HCT116 (cell line): ENCODE results near the gene FBN1. TPM values are rescaled to one million over a fixed set of nuclear protein-coding genes. Genes with fewer than 3 reads are reported as not detected.

Experiments used
- ATAC-seq: fragments of 200-7000 bp; cut with Tn5 transposase; 2 replicates; pipeline ENCODE4 v1.9.1; 2020; ENCODE audit warnings: mild to moderate bottlenecking, moderate library complexity
- BruUV-seq: library from RNA; stranded (reverse); fragments of 400-500 nt; replicated peaks from 2 replicates; lab custom pipeline; 2021; lab: Mats Ljungman, UMichigan
- CTCF ChIA-PET: fragments of 300-600 bp; sonication (Branson Sonifier 250); formaldehyde crosslinking; loops from one replicate; lab custom pipeline; 2021; ENCODE audit warnings: antibody characterized with exemption; lab: Charles Lee
- POLR2A ChIA-PET: fragments of 300-600, 350-600 bp; sonication (Branson Sonifier 250); formaldehyde crosslinking; loops from one replicate; lab custom pipeline; 2021; ENCODE audit warnings: antibody characterized with exemption; lab: Charles Lee
- RAD21 ChIA-PET, 2 experiments: fragments of 300-600 bp; sonication (Branson Sonifier 250); formaldehyde crosslinking; loops; one replicate each; lab custom pipeline; 2023; ENCODE audit warnings: low total read pairs in 2 of 2; ENCODE audit not compliant: uncharacterized antibody in 2 of 2, unreplicated experiment in 2 of 2, low non-redundant PET in 1 of 2; lab: Charles Lee
- DNase-seq: peaks from one replicate; pipeline ENCODE4 v3.0.0-alpha.2; 2010; ENCODE audit warnings: low read depth, low spot score
- H2AFZ ChIP-seq: fragments of 200-600 bp; shearing (Covaris generic), sonication (generic); 2 replicates; pipeline ENCODE4 v1.6.1; 2017; ENCODE audit warnings: low read depth, mixed run types, mixed read lengths, antibody characterized with exemption, low read length; ENCODE audit not compliant: poor library complexity, severe bottlenecking
- H3K27ac ChIP-seq: 2 replicates; pipeline ENCODE4 v1.5.1; 2012; ENCODE audit warnings: low read depth, low read length
- H3K27me3 ChIP-seq: fragments of 200-600 bp; sonication (generic); 2 replicates; pipeline ENCODE4 v1.6.1; 2016; ENCODE audit warnings: mixed run types, low read length, mixed read lengths; ENCODE audit not compliant: insufficient read depth
- H3K36me3 ChIP-seq, 2 experiments: fragments of 200-500 bp in 1 of 2; fragments of 200-600 bp in 1 of 2; sonication (Bioruptor generic) in 1 of 2; sonication (generic) in 1 of 2; 2 replicates each; pipeline versions ENCODE4 v1.5.1 to v1.6.1; 2014 to 2016; ENCODE audit warnings: low read length in 2 of 2, inconsistent platforms in 1 of 2, mixed read lengths in 1 of 2, mixed run types in 1 of 2; ENCODE audit not compliant: insufficient read depth in 2 of 2, control insufficient read depth in 1 of 2
- H3K4me1 ChIP-seq, 2 experiments: fragments of 200-600 bp in 1 of 2; sonication (generic) in 1 of 2; 2 replicates each; pipeline versions ENCODE4 v1.5.1 to v1.6.1; 2012 to 2017; ENCODE audit warnings: low read length in 2 of 2, inconsistent platforms in 1 of 2, mild to moderate bottlenecking in 1 of 2, mixed read lengths in 1 of 2, mixed run types in 1 of 2, moderate library complexity in 1 of 2; ENCODE audit not compliant: insufficient read depth in 2 of 2, control insufficient read depth in 1 of 2
- H3K4me2 ChIP-seq: fragments of 200-600 bp; sonication (generic); 2 replicates; pipeline ENCODE4 v1.6.1; 2017; ENCODE audit warnings: mixed run types, low read length, mixed read lengths
- H3K4me3 ChIP-seq, 2 experiments: fragments of 200-600 bp in 1 of 2; sonication (generic) in 1 of 2; replicated peaks in 1 of 2; 2 replicates each; pipeline ENCODE4 v1.5.1; 2011 to 2016; ENCODE audit warnings: low read length in 2 of 2, control low read depth in 1 of 2, low read depth in 1 of 2, mild to moderate bottlenecking in 1 of 2, mixed read lengths in 1 of 2, mixed run types in 1 of 2
- H3K79me2 ChIP-seq: fragments of 200-600 bp; sonication (generic); 2 replicates; pipeline ENCODE4 v1.6.1; 2017; ENCODE audit warnings: mild to moderate bottlenecking, mixed run types, low read length, moderate library complexity, mixed read lengths; ENCODE audit not compliant: insufficient read depth
- H3K9ac ChIP-seq: fragments of 200-600 bp; sonication (generic); 2 replicates; pipeline ENCODE4 v1.6.1; 2016; ENCODE audit warnings: low read length, mixed read lengths
- H3K9me2 ChIP-seq: fragments of 200-600 bp; sonication (generic), shearing (Covaris generic); 2 replicates; pipeline ENCODE4 v1.6.1; 2017; ENCODE audit warnings: mixed run types, mild to moderate bottlenecking, moderate library complexity; ENCODE audit not compliant: insufficient read depth
- H3K9me3 ChIP-seq, 2 experiments: fragments of 200-500 bp in 1 of 2; fragments of 200-600 bp in 1 of 2; sonication (Bioruptor generic) in 1 of 2; sonication (generic) in 1 of 2; 2 replicates each; pipeline ENCODE4 v1.6.1; 2014 to 2017; ENCODE audit warnings: low read length in 2 of 2, mixed read lengths in 2 of 2, inconsistent platforms in 1 of 2, low read depth in 1 of 2, mild to moderate bottlenecking in 1 of 2, mixed run types in 1 of 2, moderate library complexity in 1 of 2; ENCODE audit not compliant: control insufficient read depth in 1 of 2, insufficient read depth in 1 of 2
- H4K20me1 ChIP-seq: fragments of 200-600 bp; sonication (generic), shearing (Covaris generic); 2 replicates; pipeline ENCODE4 v1.6.1; 2017; ENCODE audit warnings: mixed run types, mild to moderate bottlenecking, moderate library complexity; ENCODE audit not compliant: insufficient read depth
- CBX3 ChIP-seq: IDR thresholded peaks from 2 replicates; pipeline ENCODE4 v1.6.1; 2012; ENCODE audit warnings: low read depth
- CEBPB ChIP-seq: IDR thresholded peaks from 2 replicates; pipeline ENCODE4 v1.6.1; 2012; ENCODE audit warnings: low read depth
- EGR1 ChIP-seq: IDR thresholded peaks from 2 replicates; pipeline ENCODE4 v1.6.1; 2012; ENCODE audit warnings: low read depth
- EZH2 ChIP-seq: fragments of 200-600 bp; sonication (generic); IDR thresholded peaks from 2 replicates; pipeline ENCODE4 v1.6.1; 2017; ENCODE audit warnings: antibody characterized with exemption, mixed run types
- EZH2phosphoT487 ChIP-seq: fragments of 200-600 bp; IDR thresholded peaks from 2 replicates; pipeline ENCODE4 v1.6.1; 2018; ENCODE audit warnings: antibody characterized with exemption, borderline replicate concordance
- FOSL1 ChIP-seq: IDR thresholded peaks from 2 replicates; pipeline ENCODE4 v1.6.1; 2012; ENCODE audit warnings: low read depth
- JUND ChIP-seq: IDR thresholded peaks from 2 replicates; pipeline ENCODE4 v1.6.1; 2012
- POLR2A ChIP-seq: IDR thresholded peaks from 2 replicates; pipeline ENCODE4 v1.7.0; 2011; ENCODE audit warnings: borderline replicate concordance; ENCODE audit not compliant: insufficient read depth, insufficient read length; ENCODE audit errors: extremely low read depth
- POLR2AphosphoS5 ChIP-seq: IDR thresholded peaks from 2 replicates; pipeline ENCODE4 v1.6.1; 2011; ENCODE audit warnings: mild to moderate bottlenecking, low read depth, low read length, moderate library complexity
- SIN3A ChIP-seq: IDR thresholded peaks from 2 replicates; pipeline ENCODE4 v1.6.1; 2012; ENCODE audit warnings: low read depth
- SRF ChIP-seq: IDR thresholded peaks from 2 replicates; pipeline ENCODE4 v1.6.1; 2012; ENCODE audit warnings: low read depth
- TCF7L2 ChIP-seq: IDR thresholded peaks from 2 replicates; pipeline ENCODE4 v1.7.0; 2011; ENCODE audit warnings: borderline replicate concordance, inconsistent platforms; ENCODE audit not compliant: insufficient read depth, insufficient read length; ENCODE audit errors: extremely low read depth
- YY1 ChIP-seq: IDR thresholded peaks from 2 replicates; pipeline ENCODE4 v1.6.1; 2011; ENCODE audit warnings: low read length, low read depth, moderate library complexity, mild to moderate bottlenecking; ENCODE audit not compliant: insufficient replicate concordance; ENCODE audit errors: extremely low read depth
- ZBTB33 ChIP-seq: IDR thresholded peaks from 2 replicates; pipeline ENCODE4 v1.6.1; 2011; ENCODE audit warnings: mild to moderate bottlenecking, low read length, moderate library complexity; ENCODE audit not compliant: insufficient replicate concordance; ENCODE audit errors: extremely low read depth
- ZFX ChIP-seq: fragments of 450-650 bp; IDR thresholded peaks from 2 replicates; pipeline ENCODE4 v1.6.1; 2017
- intact Hi-C: fragments of 100-400 bp; cut with micrococcal nuclease; formaldehyde crosslinking; loops from 2 replicates; pipeline ENCODE4 v1.10.0; 2022
- total RNA-seq: library from RNA; stranded (reverse); gene quantifications from one replicate; pipeline ENCODE4 v1.2.1, GENCODE V29; 2021; ENCODE audit not compliant: unreplicated experiment
- TF ChIP-seq, protein P1 (sequence below): IDR thresholded peaks from 2 replicates; pipeline ENCODE4 v1.6.1; 2012
- TF ChIP-seq, protein P2 (sequence below), 3 experiments: fragments of 200-600 bp in 1 of 3; sonication (generic) in 1 of 3; IDR thresholded peaks in 2 of 3; conservative IDR thresholded peaks in 1 of 3; 2 replicates each; pipeline ENCODE4 v1.5.1; 2012 to 2017; ENCODE audit warnings: low read depth in 2 of 3, low read length in 2 of 3, antibody characterized with exemption in 1 of 3, borderline replicate concordance in 1 of 3, control low read depth in 1 of 3, mild to moderate bottlenecking in 1 of 3, mixed read lengths in 1 of 3, mixed run types in 1 of 3, moderate library complexity in 1 of 3; ENCODE audit not compliant: insufficient read depth in 1 of 3

FBN1 gene
- total RNA-seq, 1 experiment from 2014 or later = 1.7 TPM

DNA sequence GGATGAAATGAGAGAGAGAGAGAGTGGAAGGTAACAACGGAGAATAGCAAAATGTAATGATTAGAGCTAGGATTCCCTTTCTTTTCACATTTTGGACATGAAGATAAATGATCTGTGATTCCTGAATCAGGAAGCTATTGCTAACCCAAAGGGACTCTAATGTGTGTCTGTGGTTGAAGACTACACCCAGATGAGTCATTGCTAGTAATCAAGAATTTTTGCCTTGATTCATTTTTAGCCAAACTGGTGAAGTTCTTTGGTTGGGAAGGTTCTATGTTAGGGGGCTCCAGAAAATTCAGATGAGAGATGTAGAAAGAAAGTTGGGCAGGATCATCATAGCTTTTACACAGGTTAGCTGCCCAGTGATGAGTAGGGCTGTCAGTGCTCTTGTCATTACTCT, 197.9 kb downstream of the FBN1 start:
- ChIA-PET POLR2A (no interaction called here), CTCF (no interaction called here), RAD21 (no interaction called here)
- no peaks in the 10 kb centered on the region for H3K9me3 ChIP-seq
- TF ChIP-seq CBX3 (peak; percentile 50; the same call in 1 of the 2 replicates), YY1 (no peak), POLR2AphosphoS5 (no peak), EZH2 (no peak), CEBPB (no peak), EGR1 (no peak), FOSL1 (peak; percentile 80), ZFX (no peak), TCF7L2 (no peak), POLR2A (no peak), JUND (peak; percentile 60)
- TF ChIP-seq, protein P1, sequence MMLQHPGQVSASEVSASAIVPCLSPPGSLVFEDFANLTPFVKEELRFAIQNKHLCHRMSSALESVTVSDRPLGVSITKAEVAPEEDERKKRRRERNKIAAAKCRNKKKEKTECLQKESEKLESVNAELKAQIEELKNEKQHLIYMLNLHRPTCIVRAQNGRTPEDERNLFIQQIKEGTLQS = no peak
- peak; percentile 78 for ATAC-seq
- peak overlapping the region; percentile 76 for H3K4me2 ChIP-seq
- no TSS peak for BruUV-seq
- peak overlapping the region in 1 of 2 experiments; percentile 39; a peak in 2 of 4 replicates for H3K4me3 ChIP-seq
- DNase-seq = no peak
- intact Hi-C loops = loop anchor here (5.0 kb wide), 1 partner anchor 60 kb away; no protein-coding TSS in a partner anchor
- H2AFZ ChIP-seq = peak overlapping the region; percentile 77
- H3K27ac ChIP-seq = no peak overlapping the region
- no peaks in the 10 kb centered on the region for H3K36me3 ChIP-seq
- no peaks in the 10 kb centered on the region for H3K79me2 ChIP-seq
- H3K4me1 ChIP-seq = peaks cover 17 to 35% of the 10 kb centered on the region in 2 experiments
- 0 out of 2 replicates have a peak overlapping the region, but pooled peaks have one; percentile 20 for H3K9ac ChIP-seq
- H3K27me3 ChIP-seq = no peaks in the 10 kb centered on the region
- H3K9me2 ChIP-seq = no peaks in the 10 kb centered on the region
- no peaks in the 10 kb centered on the region for H4K20me1 ChIP-seq

- ChIA-PET RAD21 (no interaction called here), CTCF (no interaction called here), POLR2A (no interaction called here)
- H3K9ac ChIP-seq = 0 out of 2 replicates have a peak overlapping the region, but pooled peaks have one; percentile 20
- no peaks in the 10 kb centered on the region for H3K9me3 ChIP-seq
- H3K4me3 ChIP-seq = peak overlapping the region in 1 of 2 experiments; percentile 39; a peak in 1 of 4 replicates
- DNase-seq (no peak), ATAC-seq (peak; percentile 38)
- H3K4me2 ChIP-seq = peak overlapping the region; percentile 76
- peaks cover 17 to 39% of the 10 kb centered on the region in 2 experiments for H3K4me1 ChIP-seq
- no peaks in the 10 kb centered on the region for H4K20me1 ChIP-seq
- peak overlapping the region; percentile 77 for H2AFZ ChIP-seq
- H3K79me2 ChIP-seq = no peaks in the 10 kb centered on the region
- BruUV-seq = no TSS peak
- H3K27me3 ChIP-seq = no peaks in the 10 kb centered on the region
- no peaks in the 10 kb centered on the region for H3K9me2 ChIP-seq
- TF ChIP-seq ZBTB33 = no peak
- TF ChIP-seq EZH2phosphoT487 = no peak
- no peak for TF ChIP-seq CBX3
- no peak for TF ChIP-seq EZH2
- TF ChIP-seq POLR2AphosphoS5 = no peak
- TF ChIP-seq, protein P2, sequence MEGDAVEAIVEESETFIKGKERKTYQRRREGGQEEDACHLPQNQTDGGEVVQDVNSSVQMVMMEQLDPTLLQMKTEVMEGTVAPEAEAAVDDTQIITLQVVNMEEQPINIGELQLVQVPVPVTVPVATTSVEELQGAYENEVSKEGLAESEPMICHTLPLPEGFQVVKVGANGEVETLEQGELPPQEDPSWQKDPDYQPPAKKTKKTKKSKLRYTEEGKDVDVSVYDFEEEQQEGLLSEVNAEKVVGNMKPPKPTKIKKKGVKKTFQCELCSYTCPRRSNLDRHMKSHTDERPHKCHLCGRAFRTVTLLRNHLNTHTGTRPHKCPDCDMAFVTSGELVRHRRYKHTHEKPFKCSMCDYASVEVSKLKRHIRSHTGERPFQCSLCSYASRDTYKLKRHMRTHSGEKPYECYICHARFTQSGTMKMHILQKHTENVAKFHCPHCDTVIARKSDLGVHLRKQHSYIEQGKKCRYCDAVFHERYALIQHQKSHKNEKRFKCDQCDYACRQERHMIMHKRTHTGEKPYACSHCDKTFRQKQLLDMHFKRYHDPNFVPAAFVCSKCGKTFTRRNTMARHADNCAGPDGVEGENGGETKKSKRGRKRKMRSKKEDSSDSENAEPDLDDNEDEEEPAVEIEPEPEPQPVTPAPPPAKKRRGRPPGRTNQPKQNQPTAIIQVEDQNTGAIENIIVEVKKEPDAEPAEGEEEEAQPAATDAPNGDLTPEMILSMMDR (IDR thresholded peaks at IDR 0.05 in 2 of 3, conservative IDR thresholded peaks at IDR 0.05 in 1 of 3; ENCODE audit: borderline replicate concordance in 1 of 3, insufficient read depth in 1 of 3, low read depth in 2 of 3, low read length in 2 of 3) = no peak
- no peak for TF ChIP-seq CEBPB
- no peak for TF ChIP-seq SRF
- TF ChIP-seq SIN3A = no peak
- TF ChIP-seq JUND = no peak
- no peak overlapping the region for H3K27ac ChIP-seq
- intact Hi-C loops = loop anchor here (5.0 kb wide), 1 partner anchor 60 kb away; no protein-coding TSS in a partner anchor
- H3K36me3 ChIP-seq = no peaks in the 10 kb centered on the region
These were observed 198.5 kb downstream of the FBN1 start for GRCh38 chr15:48447058-48447457.
